ENCODE measurements around the gene GTPBP8.
A peak's percentile ranks its signal among the peaks of the same experiment; 100 is the strongest.
"Not testable (repeated sequence)": the region's sequence is repeated elsewhere in the genome, so short reads cannot be mapped to it uniquely, and the experiment has no call there.

GTPBP8 gene

DNA sequence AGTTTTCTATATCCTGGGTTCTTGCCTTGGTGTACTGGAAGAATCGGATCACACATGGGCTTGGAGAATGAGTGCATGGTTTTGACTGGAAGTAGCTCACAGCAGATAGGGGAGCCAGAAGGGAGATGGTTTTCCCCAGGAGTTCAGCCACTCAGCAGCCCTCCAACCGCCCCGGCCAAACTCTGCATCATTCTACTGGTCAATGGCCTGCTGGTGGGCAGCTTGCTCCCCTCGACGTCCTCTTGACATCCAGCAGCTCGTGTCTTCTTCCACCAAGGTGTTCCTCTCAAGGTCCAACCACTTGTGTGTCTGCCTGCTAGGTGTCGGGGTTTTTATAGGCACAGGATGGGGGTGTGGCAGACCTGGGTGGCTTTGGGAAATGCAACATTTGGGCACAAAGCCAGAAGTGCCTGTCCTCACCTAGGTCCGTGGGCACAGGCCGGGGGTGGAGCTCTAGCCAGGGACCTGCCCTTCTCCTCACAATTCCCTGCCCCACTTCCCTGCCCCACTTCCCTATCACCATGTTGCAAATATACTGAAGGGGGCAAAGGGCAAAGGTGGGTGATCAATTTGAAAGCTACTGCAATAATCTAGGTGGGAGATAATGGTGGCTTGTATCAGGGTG is 3.0 kb upstream of the GTPBP8 start:
- DNase-seq (ENCODE audit: extremely low spot score, insufficient read length, low read depth) (no peak), FAIRE-seq (no peak)

- DNase-seq (ENCODE audit: extremely low spot score, insufficient read length, low read depth) (no peak), FAIRE-seq (no peak)
Observed at GRCh38 chr3:112995800-112996199, 5.0 kb downstream of the GTPBP8 start.

DNA sequence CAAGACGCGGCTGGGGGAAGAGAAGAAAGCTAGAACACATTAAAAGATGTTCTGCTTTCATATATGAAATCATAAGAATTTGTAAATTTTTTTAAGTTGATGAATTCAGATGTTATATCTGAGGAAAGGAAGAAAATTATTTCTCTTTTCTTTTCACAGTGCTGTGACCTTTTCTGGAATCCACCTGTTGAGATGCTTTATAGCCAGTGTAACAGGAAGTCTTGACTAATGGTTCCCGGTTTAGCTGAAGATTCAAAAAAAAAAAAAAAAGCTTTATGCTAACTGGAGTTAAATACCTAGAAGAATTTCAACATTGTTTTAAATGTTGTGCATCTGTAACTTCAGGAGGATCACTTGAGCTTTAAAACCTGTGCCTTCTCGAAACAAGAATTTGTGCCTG is 9.9 kb downstream of the GTPBP8 start:
- DNase-seq (ENCODE audit: extremely low spot score, insufficient read length, low read depth), result no peak
- FAIRE-seq, result no peak

DNA sequence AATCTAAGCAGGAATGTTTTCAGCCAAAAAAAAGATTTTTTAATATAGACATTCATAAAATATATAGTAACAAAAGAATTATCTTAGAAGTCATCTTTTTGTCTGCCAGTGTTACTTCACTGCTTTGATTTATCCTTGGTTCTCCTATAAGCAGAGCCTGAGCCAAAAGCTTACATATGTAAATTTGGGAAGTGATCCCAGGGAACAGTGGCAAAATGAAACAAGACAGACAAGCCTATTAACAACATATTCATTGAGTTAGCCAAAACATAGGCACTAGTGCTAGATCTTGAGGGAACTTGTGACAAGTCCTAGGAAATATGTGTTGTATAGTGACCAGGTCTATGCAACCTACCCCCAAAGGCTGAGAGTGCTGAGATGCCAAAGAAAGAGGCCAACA is 11.3 kb downstream of the GTPBP8 start:
- no peak for FAIRE-seq
- DNase-seq (ENCODE audit: extremely low spot score, insufficient read length, low read depth), result no peak

- FAIRE-seq (peak; percentile 18), DNase-seq (ENCODE audit: extremely low spot score, insufficient read length, low read depth) (no peak)
Observed at GRCh38 chr3:113002679-113003078, 11.9 kb downstream of the GTPBP8 start.

GRCh38 chr3:113005611-113006010 is 14.8 kb downstream of the GTPBP8 start:
- DNase-seq (ENCODE audit: extremely low spot score, insufficient read length, low read depth), result no peak
- no peak for FAIRE-seq

DNA sequence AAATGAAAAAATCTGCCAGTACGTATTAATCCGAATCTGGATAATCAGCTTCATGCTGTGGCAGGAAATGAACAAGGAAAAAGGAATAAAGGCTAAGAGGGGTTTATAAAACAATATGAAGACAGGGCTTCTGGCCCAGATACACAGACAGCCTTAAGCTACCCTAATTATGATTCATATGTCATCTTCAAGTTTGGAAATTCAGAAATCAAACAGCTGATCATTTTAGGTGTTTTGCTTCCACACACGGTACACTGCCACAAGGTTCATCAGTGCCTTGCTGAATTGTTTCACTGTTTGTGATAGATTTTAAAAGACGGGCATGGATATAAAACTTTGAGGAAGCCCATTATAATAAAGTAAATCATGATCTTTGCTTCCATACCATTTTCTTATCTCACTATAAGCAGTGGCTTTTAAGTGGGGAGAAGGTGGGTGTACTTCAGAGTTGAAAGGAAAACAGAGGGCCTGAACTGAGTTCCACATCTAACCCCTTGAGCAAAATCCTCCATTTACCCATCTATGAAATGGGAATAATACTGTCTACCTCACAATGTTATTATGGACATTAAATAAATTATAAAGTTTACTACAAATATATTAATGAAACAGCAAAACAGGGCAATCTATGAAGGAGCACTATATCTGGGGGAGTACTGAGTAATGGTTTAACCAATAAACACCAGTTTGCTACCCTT is 15.7 kb downstream of the GTPBP8 start:
- no peak for FAIRE-seq
- DNase-seq (ENCODE audit: extremely low spot score, insufficient read length, low read depth), result no peak

DNA sequence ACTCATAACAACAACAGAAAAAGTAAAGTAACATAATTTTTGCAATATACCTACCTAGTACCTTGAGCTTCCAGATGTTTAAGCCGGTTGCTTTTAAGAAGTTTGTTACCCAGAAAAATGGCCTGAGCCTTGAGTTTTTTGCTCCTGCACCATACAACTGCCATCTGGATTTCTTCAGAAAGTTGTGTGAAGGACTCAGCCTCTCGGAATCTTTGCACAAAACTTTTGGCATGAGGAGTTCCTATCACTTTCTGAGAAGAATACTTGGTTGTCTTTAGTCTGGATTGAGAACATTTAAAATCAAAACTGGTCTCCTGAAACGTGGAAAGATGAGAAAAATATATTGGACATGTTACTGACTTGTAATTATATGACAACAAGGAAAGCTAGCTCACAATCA is 17.3 kb downstream of the GTPBP8 start:
- DNase-seq (ENCODE audit: extremely low spot score, insufficient read length, low read depth) (no peak), FAIRE-seq (no peak)

DNA sequence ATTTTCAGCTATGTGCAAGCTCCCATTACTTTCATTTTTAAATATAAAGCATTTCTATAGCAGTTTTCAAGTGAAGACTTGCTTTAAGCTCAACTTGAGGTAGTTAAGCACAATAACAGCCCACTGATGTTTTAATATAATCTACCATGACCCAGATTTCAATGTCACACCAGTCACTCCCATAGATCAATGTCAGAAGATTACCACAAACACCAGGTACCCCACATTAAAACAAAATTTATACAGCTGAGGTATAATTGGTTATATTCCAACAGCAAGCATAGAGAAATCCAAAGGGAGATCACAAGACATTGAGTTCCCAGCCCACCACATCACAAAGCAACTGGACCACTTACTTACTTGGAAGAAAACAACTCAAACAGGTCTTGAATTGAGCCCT is 22.8 kb downstream of the GTPBP8 start:
- FAIRE-seq (no peak), DNase-seq (ENCODE audit: extremely low spot score, insufficient read length, low read depth) (no peak)

DNA sequence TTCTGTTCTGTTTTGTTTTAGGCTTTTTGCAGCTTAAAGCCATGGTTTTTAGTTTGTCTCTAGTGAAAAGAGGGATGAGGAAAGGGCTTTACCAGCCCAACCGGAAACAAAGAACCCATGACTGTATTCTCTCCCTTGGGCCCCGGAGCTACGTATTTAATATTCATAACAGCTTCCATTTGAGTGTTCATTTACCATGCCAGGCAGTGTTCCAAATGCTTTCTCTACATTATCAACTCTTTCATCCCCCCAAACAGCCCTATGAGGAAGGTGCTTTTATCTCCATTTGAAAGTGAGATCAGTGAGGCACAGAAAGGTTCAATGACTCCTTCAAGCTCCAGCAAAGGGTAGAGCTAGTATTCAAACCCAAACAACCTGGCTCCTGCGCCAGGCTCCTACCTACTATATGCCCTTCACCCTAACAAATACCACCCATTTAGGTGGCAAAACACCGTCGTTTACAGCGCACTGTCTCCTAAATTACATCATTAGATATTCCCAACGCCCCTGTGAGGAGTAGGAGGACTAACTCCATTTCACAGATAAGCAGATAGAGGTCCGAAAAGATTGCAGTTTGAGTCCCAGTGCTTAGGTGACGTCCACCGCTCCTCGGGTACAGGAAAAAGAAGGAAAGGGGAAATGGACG is 27.9 kb downstream of the GTPBP8 start:
- peak; percentile 71 for FAIRE-seq

DNA sequence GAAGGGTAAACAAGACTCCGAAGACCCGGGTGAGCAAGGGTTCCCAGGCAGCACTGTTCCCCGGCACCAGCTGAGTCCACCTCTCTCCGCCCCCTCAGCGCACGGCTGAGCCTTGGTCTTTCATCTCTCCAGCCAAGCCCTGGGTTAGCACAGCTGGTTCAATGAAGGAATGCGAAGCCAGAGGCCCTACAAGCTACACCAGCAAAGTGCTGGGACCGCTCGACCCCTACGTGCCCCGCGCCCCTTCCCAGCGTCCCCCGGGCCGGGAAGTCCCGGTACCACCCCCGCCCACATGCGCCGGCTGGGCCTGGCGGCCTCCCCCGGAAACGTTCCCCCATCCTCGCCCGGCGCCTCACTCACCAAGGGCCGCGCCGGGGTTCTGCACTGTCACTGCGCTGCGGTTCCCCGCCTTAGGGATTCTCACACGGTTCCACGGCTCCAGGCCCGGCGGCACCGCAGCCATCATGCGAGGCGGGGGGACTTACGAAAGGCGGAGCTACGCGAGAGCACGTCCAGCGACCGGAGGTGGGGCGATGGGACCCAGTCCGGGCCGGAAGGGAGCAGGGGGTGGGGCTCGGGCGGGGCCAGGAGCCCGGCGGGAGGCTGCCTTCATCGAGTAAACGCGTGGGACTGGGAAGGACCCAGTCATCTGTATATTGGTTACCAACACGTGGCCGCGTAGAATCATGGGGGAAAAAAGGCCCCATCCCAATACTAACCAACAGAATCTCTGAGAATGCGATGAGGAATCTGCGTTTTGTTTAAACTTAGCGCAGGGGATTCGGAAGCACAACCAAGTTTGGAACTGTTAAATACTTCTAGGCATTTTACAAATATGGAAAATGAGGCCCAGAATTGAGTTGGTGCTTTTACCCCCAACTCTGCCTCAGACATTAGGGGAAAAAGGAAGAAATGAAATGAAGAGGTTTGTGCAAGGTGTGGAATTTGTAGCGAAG is 28.7 kb downstream of the GTPBP8 start:
- FAIRE-seq, result peak; percentile 95
- peak; percentile 73 for DNase-seq (ENCODE audit: extremely low spot score, insufficient read length, low read depth)

More for the DNA sequence above, 27.9 kb downstream of the GTPBP8 start:
- DNase-seq (ENCODE audit: extremely low spot score, insufficient read length, low read depth), result no peak

DNA sequence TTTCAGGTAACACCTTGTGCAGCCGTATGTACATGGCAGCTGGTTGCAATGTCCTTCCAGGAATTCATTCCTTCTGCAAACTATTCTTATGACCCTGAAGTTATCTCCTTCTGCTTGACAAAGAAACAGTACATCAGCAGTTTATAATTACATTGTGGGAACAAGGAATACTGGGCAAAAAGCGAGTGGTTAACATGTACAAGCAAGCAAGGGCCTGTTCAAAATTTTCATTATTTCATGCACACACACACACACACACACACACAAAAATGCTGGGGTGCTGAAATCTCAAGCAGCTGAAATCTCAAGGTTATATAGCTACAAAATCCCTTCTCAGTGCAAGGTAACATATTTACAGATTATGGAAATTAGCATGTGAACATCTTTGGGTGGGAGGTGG is 30.7 kb downstream of the GTPBP8 start:
- no peak for DNase-seq (ENCODE audit: extremely low spot score, insufficient read length, low read depth)
- FAIRE-seq, result no peak

DNA sequence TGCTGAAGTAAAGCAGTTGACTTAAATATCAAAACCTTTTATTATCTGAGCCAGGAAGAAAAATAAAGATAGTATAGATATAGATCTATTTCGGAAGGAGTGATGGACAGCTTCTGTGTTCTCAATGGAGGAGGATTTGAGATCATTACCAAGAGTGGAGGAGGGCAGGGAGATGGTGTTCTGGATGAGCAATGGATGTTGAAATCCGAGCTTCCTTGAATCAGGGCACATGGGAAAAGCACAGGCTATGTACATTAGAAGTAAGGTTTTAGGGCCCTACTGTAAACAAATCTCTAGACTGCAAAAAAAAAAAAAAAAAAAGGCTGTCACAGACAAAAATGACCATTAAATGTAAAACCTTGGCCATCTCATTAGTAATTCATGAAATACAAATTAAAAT is 43.2 kb downstream of the GTPBP8 start:
- FAIRE-seq, result no peak
- DNase-seq (ENCODE audit: extremely low spot score, insufficient read length, low read depth), result no peak

DNA sequence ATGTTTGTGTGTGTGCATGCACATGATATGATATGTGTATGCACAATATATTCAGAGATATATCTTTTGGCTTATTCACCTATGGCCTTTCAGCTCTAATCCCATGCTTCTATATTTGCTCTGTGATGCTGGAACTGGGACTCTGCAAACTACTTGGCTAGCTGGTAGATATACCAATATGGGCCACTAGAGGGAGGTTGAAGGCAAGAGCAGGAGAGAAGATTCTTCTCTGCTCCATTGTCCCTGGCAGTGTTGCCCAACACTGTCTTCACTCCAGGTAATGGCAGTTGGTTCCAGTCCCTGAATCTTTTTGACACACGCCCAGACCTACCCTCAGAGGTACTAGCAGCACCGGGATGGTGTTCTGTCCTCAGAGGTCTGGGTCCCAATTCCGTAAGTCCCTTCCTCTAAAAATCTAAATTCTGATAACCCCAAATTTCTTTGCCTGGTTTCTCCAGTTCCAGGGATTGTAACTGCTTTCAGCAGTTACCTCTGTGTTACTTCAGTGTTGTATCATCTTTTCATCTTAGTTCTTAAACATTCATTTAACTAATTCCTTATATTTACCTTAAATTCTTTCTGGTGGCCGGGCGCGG is 44.7 kb downstream of the GTPBP8 start:
- DNase-seq (ENCODE audit: extremely low spot score, insufficient read length, low read depth), result peak; percentile 39
- peak; percentile 86 for FAIRE-seq

GRCh38 chr3:113038328-113038727 is 47.5 kb downstream of the GTPBP8 start:
- no peak for FAIRE-seq

GRCh38 chr3:113039546-113039945 is 48.8 kb downstream of the GTPBP8 start:
- DNase-seq (ENCODE audit: extremely low spot score, insufficient read length, low read depth) (no peak), FAIRE-seq (no peak)

More at GRCh38 chr3:113038328-113038727, 47.5 kb downstream of the GTPBP8 start:
- no peak for DNase-seq (ENCODE audit: extremely low spot score, insufficient read length, low read depth)

DNA sequence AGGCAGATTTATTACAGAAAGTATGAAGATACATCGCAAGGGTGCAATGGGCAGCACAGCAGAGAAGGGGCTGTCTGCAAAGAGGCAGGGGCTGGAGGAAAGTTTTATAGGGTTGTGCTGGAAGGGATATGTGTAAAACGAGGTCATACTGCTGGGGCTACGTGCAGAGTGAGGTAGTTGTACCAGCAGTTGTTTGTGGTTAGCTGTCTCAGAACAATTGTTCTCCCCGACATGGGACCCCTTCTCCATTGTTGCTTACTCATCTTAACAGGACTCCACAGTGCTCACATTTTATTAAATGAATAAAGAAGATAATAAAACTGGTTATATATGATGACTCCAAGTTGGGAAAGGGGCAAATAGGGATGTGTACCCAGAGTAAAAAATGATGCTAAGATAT is 49.4 kb downstream of the GTPBP8 start:
- FAIRE-seq (no peak), DNase-seq (ENCODE audit: extremely low spot score, insufficient read length, low read depth) (no peak)

DNA sequence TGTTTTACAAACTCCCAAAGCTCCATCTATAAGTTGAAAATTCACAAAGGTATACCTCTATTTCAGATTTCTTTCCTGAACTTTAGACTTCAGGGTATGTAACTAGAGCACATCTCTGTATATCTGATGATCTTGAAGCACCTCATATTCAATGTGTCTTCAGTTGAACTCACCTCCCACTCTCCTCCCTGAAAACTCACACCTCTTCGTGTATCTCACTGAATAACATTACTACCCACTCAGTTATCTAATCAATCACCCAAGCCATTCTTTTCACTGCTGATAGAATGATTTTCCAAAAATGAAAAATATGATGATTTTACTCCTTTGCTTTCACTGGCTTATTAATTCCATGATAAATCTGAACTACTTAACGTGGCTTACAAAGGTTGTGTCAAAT is 52.9 kb downstream of the GTPBP8 start:
- no peak for FAIRE-seq
- DNase-seq (ENCODE audit: extremely low spot score, insufficient read length, low read depth), result no peak

- not testable (repeated sequence) for DNase-seq (ENCODE audit: extremely low spot score, insufficient read length, low read depth); FAIRE-seq
Observed at GRCh38 chr3:113046186-113046965, 55.6 kb downstream of the GTPBP8 start.
